Breast epithelium (tissue), 4 donors: ENCODE results near the gene DTYMK. TPM values are rescaled to one million over a fixed set of nuclear protein-coding genes. Genes with fewer than 3 reads are reported as not detected.
A peak's percentile ranks its signal among the peaks of the same experiment; 100 is the strongest.

Source experiments
- DNase-seq, 2 donors: peaks; one replicate each; pipeline ENCODE4 v3.0.0-alpha.2; 2019; ENCODE audit warnings: low spot score in 2 of 2
- H3K27ac ChIP-seq, 2 donors: fragments of 200-600 bp; sonication (generic) in 1 of 2; one replicate each; pipeline ENCODE4 v1.5.1; 2016 to 2019; ENCODE audit warnings: mild to moderate bottlenecking in 1 of 2
- H3K27me3 ChIP-seq, 2 donors: fragments of 200-600 bp; sonication (generic) in 1 of 2; one replicate each; pipeline versions ENCODE4 v1.5.1 to v1.6.0; 2017 to 2019; ENCODE audit warnings: control low read depth in 1 of 2, mild to moderate bottlenecking in 1 of 2
- H3K36me3 ChIP-seq: fragments of 200-600 bp; one replicate; pipeline ENCODE4 v1.5.1; 2019
- H3K4me1 ChIP-seq, 2 donors: fragments of 200-600 bp; sonication (generic); one replicate each; pipeline ENCODE4 v1.5.1; 2016 to 2019; ENCODE audit warnings: control low read depth in 1 of 2
- H3K4me3 ChIP-seq, 3 donors: fragments of 200-600 bp; sonication (generic); 1 replicate in 2 of 3; 2 replicates in 1 of 3; pipeline ENCODE4 v1.5.1; 2016 to 2019; ENCODE audit warnings: mild to moderate bottlenecking in 3 of 3, moderate library complexity in 2 of 3
- H3K9me3 ChIP-seq, 2 donors: fragments of 200-600 bp; sonication (generic) in 1 of 2; one replicate each; pipeline ENCODE4 v1.5.1; 2016 to 2019; ENCODE audit warnings: control low read depth in 1 of 2
- CTCF ChIP-seq, 3 donors: fragments of 450-650 bp; IDR thresholded peaks; one replicate each; pipeline ENCODE4 v1.5.1; 2016 to 2017; ENCODE audit warnings: antibody characterized with exemption in 3 of 3, mild to moderate bottlenecking in 3 of 3, moderate library complexity in 3 of 3
- POLR2A ChIP-seq: fragments of 450-650 bp; IDR thresholded peaks from one replicate; pipeline ENCODE4 v1.6.1; 2016; ENCODE audit warnings: antibody characterized with exemption, mild to moderate bottlenecking, moderate library complexity
- POLR2AphosphoS5 ChIP-seq, 3 donors: sonication (generic); formaldehyde crosslinking; IDR thresholded peaks; one replicate each; pipeline ENCODE4 v1.6.1; 2017; ENCODE audit warnings: antibody characterized with exemption in 3 of 3
- intact Hi-C: fragments of 100-400 bp; cut with DNase I; formaldehyde crosslinking; loops from one replicate; pipeline ENCODE4 v1.15.1; 2023; ENCODE audit warnings: low total_unique reads
- total RNA-seq, 3 donors: library from RNA; depleted of rRNA; stranded (reverse); fragments of >200 nt; gene quantifications; one replicate each; pipeline ENCODE4 v1.1.0, GENCODE V29; 2016

DTYMK gene
- total RNA-seq, 3 donors from 2014 or later: 16.8 to 23.2 (median 19.7) TPM

GRCh38 chr2:241701149-241701398, 14.5 kb upstream of the DTYMK start:
- Histone ChIP-seq H3K27ac (peak overlapping the region; percentile 91 to 98), H3K4me3 (peak overlapping the region; percentile 70 to 98 (median 92)), H3K9me3 (no peaks in the 10 kb centered on the region), H3K4me1 (peaks cover 0 to 6% of the 10 kb centered on the region in 2 donors), H3K27me3 (no peaks in the 10 kb centered on the region), H3K36me3 (no peaks in the 10 kb centered on the region)
- intact Hi-C loops: loop anchor here (2.0 kb wide), 1 partner anchor 34 kb away; the partner anchor contains the start of gene D2HGDH
- no peak for DNase-seq
- no peak for TF ChIP-seq POLR2A
- TF ChIP-seq CTCF (IDR thresholded peaks at IDR 0.05): peak in 1 of 3 donors; percentile 37

GRCh38 chr2:241695651-241696050, 9.0 kb upstream of the DTYMK start:
- H3K36me3 ChIP-seq: no peaks in the 10 kb centered on the region
- H3K4me3 ChIP-seq: no peak overlapping the region
- intact Hi-C loops: no loop called here
- TF ChIP-seq POLR2A (no peak), POLR2AphosphoS5 (IDR thresholded peaks at IDR 0.05) (no peak), CTCF (IDR thresholded peaks at IDR 0.05) (no peak)
- no peak overlapping the region for H3K27ac ChIP-seq
- no peak for DNase-seq
- H3K4me1 ChIP-seq: no peaks in the 10 kb centered on the region
- H3K27me3 ChIP-seq: no peaks in the 10 kb centered on the region
- no peaks in the 10 kb centered on the region for H3K9me3 ChIP-seq

- Histone ChIP-seq H3K4me3 (no peak overlapping the region), H3K36me3 (no peaks in the 10 kb centered on the region), H3K9me3 (no peaks in the 10 kb centered on the region), H3K27ac (no peak overlapping the region), H3K4me1 (peaks cover 5 to 9% of the 10 kb centered on the region in 2 donors), H3K27me3 (no peaks in the 10 kb centered on the region)
- TF ChIP-seq POLR2AphosphoS5 (IDR thresholded peaks at IDR 0.05): no peak
- TF ChIP-seq POLR2A: no peak
- TF ChIP-seq CTCF (IDR thresholded peaks at IDR 0.05): no peak
- intact Hi-C loops: no loop called here
- no peak for DNase-seq
Measured at GRCh38 chr2:241692448-241692847, 5.8 kb upstream of the DTYMK start.

GRCh38 chr2:241690202-241690717, 3.6 kb upstream of the DTYMK start:
- Histone ChIP-seq H3K4me1 (peaks cover 9 to 10% of the 10 kb centered on the region in 2 donors), H3K36me3 (no peaks in the 10 kb centered on the region), H3K4me3 (no peak overlapping the region), H3K27me3 (no peaks in the 10 kb centered on the region), H3K27ac (no peak overlapping the region), H3K9me3 (no peaks in the 10 kb centered on the region)
- TF ChIP-seq POLR2A: no peak
- TF ChIP-seq CTCF (IDR thresholded peaks at IDR 0.05): no peak
- no peak for TF ChIP-seq POLR2AphosphoS5 (IDR thresholded peaks at IDR 0.05)
- DNase-seq: no peak
- intact Hi-C loops: no loop called here

- no peak overlapping the region for H3K4me3 ChIP-seq
- no peaks in the 10 kb centered on the region for H3K27me3 ChIP-seq
- intact Hi-C loops: no loop called here
- no peak for DNase-seq
- H3K9me3 ChIP-seq: no peaks in the 10 kb centered on the region
- H3K4me1 ChIP-seq: peaks cover 9 to 10% of the 10 kb centered on the region in 2 donors
- no peak for TF ChIP-seq POLR2A
- TF ChIP-seq POLR2AphosphoS5 (IDR thresholded peaks at IDR 0.05): no peak
- no peak for TF ChIP-seq CTCF (IDR thresholded peaks at IDR 0.05)
- H3K36me3 ChIP-seq: no peaks in the 10 kb centered on the region
- no peak overlapping the region for H3K27ac ChIP-seq
Measured at GRCh38 chr2:241689306-241689705, 2.7 kb upstream of the DTYMK start.
